A549 (cell line): ENCODE measurements around the gene ARL13B.

Experiments
- CBX2 ChIP-seq: fragments of 200-600 bp; sonication (generic); IDR thresholded peaks from 2 replicates; pipeline ENCODE4 v1.6.1; 2016; ENCODE audit warnings: low read depth, mild to moderate bottlenecking, borderline replicate concordance
- CEBPB ChIP-seq, 2 experiments: fragments of >200 bp in 1 of 2; sonication (Bioruptor Twin) in 1 of 2; formaldehyde crosslinking in 1 of 2; IDR thresholded peaks; 2 replicates each; pipeline ENCODE4 v1.6.1; 2012 to 2016
- JUN ChIP-seq, 2 experiments: fragments of >200 bp; sonication (Bioruptor Twin); formaldehyde crosslinking; IDR thresholded peaks; 2 replicates in 1 of 2; 3 replicates in 1 of 2; pipeline ENCODE4 v1.6.1; 2016 to 2017
- MAZ ChIP-seq: fragments of 150-350 bp; IDR thresholded peaks from 2 replicates; pipeline ENCODE4 v1.6.1; 2014; ENCODE audit warnings: antibody characterized with exemption, low read depth, low read length, borderline replicate concordance
- NR3C1 ChIP-seq: fragments of >200 bp; sonication (Bioruptor Twin); formaldehyde crosslinking; IDR thresholded peaks from 3 replicates; pipeline ENCODE4 v1.6.1; 2017
- POLR2A ChIP-seq: IDR thresholded peaks from 2 replicates; pipeline ENCODE4 v1.6.1; 2012; ENCODE audit warnings: mild to moderate bottlenecking, low read length
- RAD21 ChIP-seq, 2 experiments: fragments of >200 bp in 1 of 2; sonication (Bioruptor Twin) in 1 of 2; formaldehyde crosslinking in 1 of 2; IDR thresholded peaks in 1 of 2; conservative IDR thresholded peaks in 1 of 2; 2 replicates in 1 of 2; 3 replicates in 1 of 2; pipeline ENCODE4 v1.6.1; 2012 to 2018; ENCODE audit warnings: inconsistent platforms in 1 of 2
- SMC3 ChIP-seq: fragments of >200 bp; sonication (Bioruptor Twin); formaldehyde crosslinking; IDR thresholded peaks from 3 replicates; pipeline ENCODE4 v1.6.1; 2018; ENCODE audit warnings: inconsistent platforms
- TF ChIP-seq, protein P1 (sequence below): fragments of >200 bp; sonication (Bioruptor Twin); formaldehyde crosslinking; IDR thresholded peaks from 3 replicates; pipeline ENCODE4 v1.5.1; 2016

DNA sequence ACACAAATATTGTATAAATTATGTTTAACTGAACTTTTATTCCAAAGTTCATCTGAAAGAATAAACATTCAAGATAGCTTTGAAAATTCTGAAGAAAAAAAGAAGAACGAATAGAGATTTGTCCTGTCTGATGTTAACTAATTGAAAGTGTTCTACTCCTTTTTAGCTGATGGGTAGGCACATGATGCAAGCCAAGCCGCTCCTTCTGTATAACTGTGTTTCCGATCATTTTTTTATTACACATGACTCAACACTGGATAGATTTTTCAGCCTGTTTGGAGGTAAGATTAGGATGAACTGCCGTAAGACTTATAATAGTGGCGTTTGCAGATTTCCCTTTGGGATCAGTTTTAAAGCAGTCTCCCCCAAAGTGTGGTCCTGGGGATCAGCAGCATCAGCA is 101.9 kb downstream of the ARL13B start:
- TF ChIP-seq RAD21 (conservative IDR thresholded peaks at IDR 0.05 in 1 of 2, IDR thresholded peaks at IDR 0.05 in 1 of 2), result no peak
- TF ChIP-seq JUN (IDR thresholded peaks at IDR 0.05), result no peak
- TF ChIP-seq SMC3, result no peak
- no peak for TF ChIP-seq NR3C1
- no peak for TF ChIP-seq POLR2A
- TF ChIP-seq, protein P1, sequence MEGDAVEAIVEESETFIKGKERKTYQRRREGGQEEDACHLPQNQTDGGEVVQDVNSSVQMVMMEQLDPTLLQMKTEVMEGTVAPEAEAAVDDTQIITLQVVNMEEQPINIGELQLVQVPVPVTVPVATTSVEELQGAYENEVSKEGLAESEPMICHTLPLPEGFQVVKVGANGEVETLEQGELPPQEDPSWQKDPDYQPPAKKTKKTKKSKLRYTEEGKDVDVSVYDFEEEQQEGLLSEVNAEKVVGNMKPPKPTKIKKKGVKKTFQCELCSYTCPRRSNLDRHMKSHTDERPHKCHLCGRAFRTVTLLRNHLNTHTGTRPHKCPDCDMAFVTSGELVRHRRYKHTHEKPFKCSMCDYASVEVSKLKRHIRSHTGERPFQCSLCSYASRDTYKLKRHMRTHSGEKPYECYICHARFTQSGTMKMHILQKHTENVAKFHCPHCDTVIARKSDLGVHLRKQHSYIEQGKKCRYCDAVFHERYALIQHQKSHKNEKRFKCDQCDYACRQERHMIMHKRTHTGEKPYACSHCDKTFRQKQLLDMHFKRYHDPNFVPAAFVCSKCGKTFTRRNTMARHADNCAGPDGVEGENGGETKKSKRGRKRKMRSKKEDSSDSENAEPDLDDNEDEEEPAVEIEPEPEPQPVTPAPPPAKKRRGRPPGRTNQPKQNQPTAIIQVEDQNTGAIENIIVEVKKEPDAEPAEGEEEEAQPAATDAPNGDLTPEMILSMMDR, result no peak
- TF ChIP-seq CBX2, result no peak
- TF ChIP-seq MAZ, result no peak
- no peak for TF ChIP-seq CEBPB (IDR thresholded peaks at IDR 0.05)
